Measurements from ENCODE around the gene ANKFN1.

Gene ANKFN1

DNA sequence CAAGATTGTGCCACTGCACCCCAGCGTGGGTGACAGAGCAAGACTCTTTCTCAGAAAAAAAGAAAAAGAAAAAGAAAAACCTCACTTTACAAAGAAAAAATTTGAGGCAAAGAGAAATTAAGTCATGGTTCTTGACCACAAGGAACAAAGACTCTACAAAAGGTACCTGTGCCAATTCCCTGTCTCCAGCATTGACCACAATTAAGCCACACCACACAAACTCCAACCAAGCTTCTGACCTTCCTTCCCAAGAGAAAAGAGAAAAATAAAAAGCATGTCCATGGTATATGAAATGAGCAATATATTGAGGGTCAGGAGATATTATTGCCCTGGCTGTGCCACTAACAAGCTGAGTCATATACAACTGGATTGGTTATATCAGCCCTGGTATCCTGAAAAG is 293.9 kb downstream of the ANKFN1 start:
- no peak for DNase-seq

- DNase-seq, result no peak
Measured at GRCh38 chr17:56448371-56448770, 295.1 kb downstream of the ANKFN1 start.

GRCh38 chr17:56449176-56449575 is 295.9 kb downstream of the ANKFN1 start:
- no peak for DNase-seq

DNA sequence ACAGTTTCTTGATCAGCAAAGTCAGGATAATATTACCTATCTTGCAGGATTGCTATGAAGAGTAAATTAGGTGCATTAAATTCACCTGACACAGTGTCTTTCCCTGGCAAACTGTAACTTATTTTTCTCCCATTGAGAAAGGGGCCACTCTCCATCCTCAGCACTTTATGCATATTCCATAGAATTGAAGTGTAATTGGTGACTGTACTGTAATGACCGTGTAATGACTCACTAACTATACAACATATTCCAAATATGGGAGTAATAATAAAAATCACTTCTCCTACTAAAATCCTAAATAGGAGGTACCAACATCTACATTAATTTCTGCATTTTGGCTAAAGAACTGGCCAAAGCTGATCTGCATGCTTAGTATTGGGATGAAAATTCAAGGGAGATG is 298.4 kb downstream of the ANKFN1 start:
- DNase-seq, result no peak

DNA sequence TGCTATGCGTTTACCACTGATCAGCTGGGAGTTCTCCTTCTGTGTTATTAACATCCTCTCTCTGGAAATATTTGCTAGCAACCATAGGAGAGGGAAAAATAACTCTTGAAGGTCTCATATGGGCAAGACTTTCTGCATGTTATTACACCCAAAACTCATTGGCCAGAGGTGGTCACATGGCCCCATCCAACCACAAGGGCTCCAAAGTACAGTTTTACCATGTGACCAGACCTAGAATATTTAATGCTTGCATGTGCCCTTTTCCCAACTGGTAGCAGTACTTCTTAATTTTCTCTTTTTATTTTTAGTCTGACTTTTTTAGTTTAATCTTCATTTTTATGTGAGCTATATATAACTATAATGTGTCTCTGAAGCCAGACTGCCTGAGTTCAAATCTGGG is 299.2 kb downstream of the ANKFN1 start:
- no peak for DNase-seq

DNA sequence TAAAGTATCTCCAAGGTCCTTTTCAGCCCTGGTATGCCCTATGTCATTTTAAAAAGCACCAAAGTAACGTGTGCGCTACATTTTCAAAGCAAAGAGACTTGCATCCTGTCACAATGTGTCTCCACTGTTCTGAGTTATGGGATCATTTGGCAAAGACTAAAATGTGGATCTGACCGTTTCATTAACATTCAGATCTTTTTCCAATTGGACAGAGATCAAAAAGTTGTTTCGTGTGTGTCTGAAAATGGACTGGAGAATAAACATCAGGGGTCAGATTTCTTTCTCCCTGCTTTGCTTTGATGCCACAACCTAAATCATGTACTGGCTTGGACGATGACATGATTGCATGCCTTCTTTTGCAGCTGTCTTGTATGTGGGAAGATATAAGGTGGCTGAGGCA is 304.2 kb downstream of the ANKFN1 start:
- no peak for DNase-seq

- DNase-seq, result no peak
Measured at GRCh38 chr17:56465886-56466285, 312.6 kb downstream of the ANKFN1 start.

- no peak for DNase-seq
Measured at GRCh38 chr17:56468840-56469239, 315.6 kb downstream of the ANKFN1 start.

- no peak for DNase-seq
Measured at GRCh38 chr17:56471696-56472095, 318.4 kb downstream of the ANKFN1 start.

DNA sequence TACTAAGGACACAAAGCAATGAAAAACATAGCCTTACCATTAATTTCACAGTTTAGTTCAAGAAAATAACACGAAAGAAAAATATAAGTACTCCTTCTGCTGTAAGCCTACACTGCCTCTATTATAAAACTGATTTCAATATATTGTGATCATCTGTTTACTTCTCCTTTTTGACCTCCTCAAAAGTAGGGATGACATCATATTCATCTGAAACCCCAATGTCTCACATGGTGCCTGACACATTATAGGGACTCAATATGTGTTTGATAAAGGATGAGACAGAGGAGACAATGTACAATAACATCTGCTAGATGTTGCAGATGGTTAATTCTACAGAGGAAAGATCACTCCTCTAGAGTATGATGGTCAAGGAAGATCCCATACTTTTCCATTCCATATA is 321.8 kb downstream of the ANKFN1 start:
- no peak for DNase-seq

GRCh38 chr17:56478836-56479447 is 325.7 kb downstream of the ANKFN1 start:
- DNase-seq, result no peak

GRCh38 chr17:56480501-56480900 is 327.2 kb downstream of the ANKFN1 start:
- no peak for DNase-seq

- DNase-seq, result no peak
Measured at GRCh38 chr17:56481659-56482058, 328.4 kb downstream of the ANKFN1 start.

GRCh38 chr17:56482229-56482628 is 329.0 kb downstream of the ANKFN1 start:
- no peak for DNase-seq

GRCh38 chr17:56486732-56487131 is 333.5 kb downstream of the ANKFN1 start:
- DNase-seq, result no peak

DNA sequence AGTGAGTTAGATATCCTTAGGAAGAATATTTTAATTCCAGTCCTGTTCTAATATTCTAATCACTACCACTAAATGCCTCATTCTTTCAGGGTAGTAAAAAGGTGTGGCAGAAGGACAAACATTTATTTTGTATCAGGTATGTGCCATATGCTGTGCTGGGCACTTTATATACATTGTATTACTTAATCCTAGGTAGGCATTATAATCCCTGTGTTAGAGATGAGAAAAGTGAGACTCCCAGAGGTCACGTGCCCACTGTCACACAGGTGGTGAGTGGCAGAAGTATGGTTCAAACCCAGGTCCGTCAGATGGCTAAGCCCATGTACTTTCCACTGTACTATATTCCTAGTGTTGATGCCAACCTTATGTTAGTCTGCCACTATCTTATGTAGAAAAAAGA is 335.5 kb downstream of the ANKFN1 start:
- DNase-seq, result no peak

DNA sequence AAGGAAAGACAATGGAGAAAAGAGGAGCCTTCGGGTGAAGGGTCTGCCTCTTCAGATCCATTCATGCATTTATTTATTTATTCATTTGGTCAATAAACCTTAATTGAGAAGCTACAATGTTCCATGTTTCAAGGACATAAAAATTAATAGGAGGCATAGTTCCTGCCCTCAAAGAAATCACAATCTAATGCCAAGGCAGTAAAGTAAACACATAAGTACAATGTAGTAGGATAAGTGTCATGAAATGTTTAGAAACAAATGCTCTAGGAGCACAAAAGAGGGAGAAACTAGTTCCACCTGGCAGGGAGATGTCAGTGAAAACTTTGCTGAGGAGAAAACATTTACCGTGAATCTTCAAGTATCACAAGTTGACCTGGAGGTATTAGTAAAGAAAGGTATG is 336.7 kb downstream of the ANKFN1 start:
- no peak for DNase-seq

DNA sequence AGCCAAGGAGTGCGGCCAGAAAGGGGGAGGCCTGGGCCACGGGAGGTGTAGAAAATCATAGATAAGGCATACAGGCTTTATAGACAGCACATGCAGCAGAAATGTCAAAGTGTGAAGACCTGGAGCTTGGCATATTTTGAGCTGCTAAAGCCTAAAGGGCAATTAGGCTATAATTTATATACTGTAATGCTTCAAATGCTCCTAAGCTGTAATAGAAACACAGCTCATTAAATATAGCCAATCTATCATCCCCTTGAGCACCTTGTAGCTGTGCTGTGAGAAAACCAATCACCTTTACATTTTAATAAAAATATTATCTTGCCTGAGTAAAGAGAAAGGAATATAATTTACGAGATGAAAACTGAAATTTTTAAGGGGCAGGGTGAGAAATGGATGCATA is 342.3 kb downstream of the ANKFN1 start:
- no peak for DNase-seq

GRCh38 chr17:56497132-56497531 is 343.9 kb downstream of the ANKFN1 start:
- DNase-seq, result no peak

DNA sequence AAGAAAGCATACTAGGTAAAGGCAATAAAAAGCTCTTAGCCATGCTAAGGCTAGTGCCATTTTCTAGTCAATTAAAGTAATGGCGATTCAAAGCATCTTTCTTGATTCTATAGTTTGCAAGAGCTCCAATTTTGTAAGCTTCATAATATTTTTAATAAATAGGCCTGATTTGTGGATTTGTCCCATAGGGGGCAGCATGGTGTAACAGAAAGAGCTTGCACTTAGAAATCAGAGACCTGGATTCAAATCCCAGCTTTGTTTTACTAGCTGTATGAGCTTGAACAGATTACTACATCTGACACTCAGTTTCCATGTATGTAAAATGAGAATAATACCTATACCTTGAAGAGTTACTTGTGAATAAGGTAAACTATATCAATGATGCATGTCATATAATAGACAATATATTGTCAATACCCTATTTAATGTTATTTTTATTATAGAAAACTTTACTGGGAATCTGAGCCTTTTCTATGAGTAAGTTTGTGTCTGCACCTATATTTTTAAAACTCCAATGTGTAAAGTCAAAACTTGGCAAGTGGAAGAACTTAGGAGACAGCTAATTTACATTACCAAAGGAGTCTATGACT is 346.6 kb downstream of the ANKFN1 start:
- DNase-seq, result no peak

GRCh38 chr17:56502120-56502654 is 348.9 kb downstream of the ANKFN1 start:
- no peak for DNase-seq

DNA sequence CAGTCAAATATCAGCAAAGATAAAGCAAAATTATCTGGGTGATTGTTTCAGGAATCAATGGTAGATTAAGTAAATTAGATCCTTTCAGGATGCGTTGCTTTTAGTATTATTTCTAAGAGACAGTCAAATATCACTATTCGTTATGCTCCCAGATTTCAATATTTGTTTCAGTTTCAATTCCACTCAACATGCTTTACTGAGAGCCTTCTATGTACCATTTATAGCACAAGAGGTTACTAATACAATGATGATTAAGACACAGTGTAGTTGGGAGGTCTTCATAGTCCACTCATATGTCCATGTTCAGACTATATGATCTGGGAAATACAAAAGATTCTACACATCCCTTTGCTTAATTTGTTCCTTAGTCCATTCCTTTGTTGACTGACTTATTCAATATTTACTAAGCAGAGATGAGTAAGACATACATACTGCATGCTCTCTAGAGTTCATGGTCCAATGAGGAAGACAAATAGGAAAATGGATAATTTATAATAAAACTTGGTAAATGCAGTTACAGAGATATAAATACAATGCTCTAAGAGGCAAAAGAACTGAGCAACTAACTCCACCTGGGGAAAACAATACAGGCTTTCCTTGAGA is 352.0 kb downstream of the ANKFN1 start:
- DNase-seq, result no peak

- no peak for DNase-seq
Measured at GRCh38 chr17:56506349-56506748, 353.1 kb downstream of the ANKFN1 start.

- no peak for DNase-seq
Measured at GRCh38 chr17:56510554-56511342, 357.5 kb downstream of the ANKFN1 start.
